ENCODE measurements around the gene LTF.

Gene LTF

DNA sequence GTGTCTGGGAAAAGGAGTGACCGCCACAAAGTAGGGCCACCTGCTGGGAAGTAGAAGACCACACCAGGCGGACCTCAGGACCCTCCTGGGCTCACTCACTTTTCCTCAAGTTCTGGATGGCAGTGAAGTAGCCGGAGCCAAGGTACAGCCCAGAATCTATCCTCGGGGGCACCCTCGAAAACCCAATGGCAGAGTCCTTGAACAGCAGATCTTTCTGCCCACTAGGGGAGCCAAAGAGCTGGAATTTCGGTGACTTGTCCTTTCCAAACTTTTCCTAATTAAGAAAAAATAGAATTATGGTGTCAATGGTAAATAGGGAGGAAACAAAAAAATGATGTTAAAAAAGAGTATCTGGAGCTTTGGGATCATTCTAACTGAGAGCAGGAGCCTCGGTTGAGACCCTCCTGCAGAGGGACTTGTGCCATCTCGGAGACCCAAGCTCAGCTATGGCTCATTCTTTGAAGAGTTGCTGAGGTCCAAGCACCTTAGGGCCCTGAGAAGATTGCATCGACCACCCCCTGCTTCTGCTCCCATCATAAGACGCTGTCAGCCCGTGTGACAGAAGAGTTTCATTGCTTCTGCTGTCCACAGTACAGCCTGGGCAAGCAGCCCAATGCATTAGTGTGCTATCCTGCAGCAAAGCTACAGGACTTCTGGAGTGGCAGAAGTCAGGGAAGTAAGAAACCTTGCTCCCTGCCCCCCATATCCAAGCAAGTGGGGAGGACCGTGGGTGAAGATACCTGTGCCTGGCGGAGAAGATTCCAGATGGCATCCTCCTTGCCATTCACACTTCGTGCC is 14.8 kb downstream of the LTF start:
- Histone ChIP-seq H3K27me3 (ENCODE audit: insufficient read depth, poor library complexity, severe bottlenecking) (no peaks in the 10 kb centered on the region), H3K27ac (replicated peaks) (no peak overlapping the region), H3K4me3 (replicated peaks; ENCODE audit: insufficient read depth, low read length) (no peak overlapping the region)
- TF ChIP-seq REST (IDR thresholded peaks at IDR 0.05; ENCODE audit: insufficient replicate concordance, low read depth) (no peak), SPI1 (IDR thresholded peaks at IDR 0.05; ENCODE audit: borderline replicate concordance, low read depth) (no peak), GABPA (IDR thresholded peaks at IDR 0.05; ENCODE audit: low read depth) (no peak), POLR2AphosphoS5 (IDR thresholded peaks at IDR 0.05; ENCODE audit: low read depth) (no peak), CTCF (IDR thresholded peaks at IDR 0.05; ENCODE audit: insufficient read depth, low read length) (peak; percentile 30)
- no peak for DNase-seq (ENCODE audit: low read depth in 1 of 2, low spot score in 1 of 2)

GRCh38 chr3:46448721-46449120 is 16.0 kb downstream of the LTF start:
- DNase-seq (ENCODE audit: low read depth in 1 of 2, low spot score in 1 of 2): no peak
- Histone ChIP-seq H3K27ac (replicated peaks) (no peak overlapping the region), H3K27me3 (ENCODE audit: insufficient read depth, poor library complexity, severe bottlenecking) (no peaks in the 10 kb centered on the region), H3K4me3 (replicated peaks; ENCODE audit: insufficient read depth, low read length) (no peak overlapping the region)
- TF ChIP-seq CTCF (IDR thresholded peaks at IDR 0.05; ENCODE audit: insufficient read depth, low read length) (no peak), REST (IDR thresholded peaks at IDR 0.05; ENCODE audit: insufficient replicate concordance, low read depth) (no peak), SPI1 (IDR thresholded peaks at IDR 0.05; ENCODE audit: borderline replicate concordance, low read depth) (no peak), GABPA (IDR thresholded peaks at IDR 0.05; ENCODE audit: low read depth) (no peak), POLR2AphosphoS5 (IDR thresholded peaks at IDR 0.05; ENCODE audit: low read depth) (no peak)

DNA sequence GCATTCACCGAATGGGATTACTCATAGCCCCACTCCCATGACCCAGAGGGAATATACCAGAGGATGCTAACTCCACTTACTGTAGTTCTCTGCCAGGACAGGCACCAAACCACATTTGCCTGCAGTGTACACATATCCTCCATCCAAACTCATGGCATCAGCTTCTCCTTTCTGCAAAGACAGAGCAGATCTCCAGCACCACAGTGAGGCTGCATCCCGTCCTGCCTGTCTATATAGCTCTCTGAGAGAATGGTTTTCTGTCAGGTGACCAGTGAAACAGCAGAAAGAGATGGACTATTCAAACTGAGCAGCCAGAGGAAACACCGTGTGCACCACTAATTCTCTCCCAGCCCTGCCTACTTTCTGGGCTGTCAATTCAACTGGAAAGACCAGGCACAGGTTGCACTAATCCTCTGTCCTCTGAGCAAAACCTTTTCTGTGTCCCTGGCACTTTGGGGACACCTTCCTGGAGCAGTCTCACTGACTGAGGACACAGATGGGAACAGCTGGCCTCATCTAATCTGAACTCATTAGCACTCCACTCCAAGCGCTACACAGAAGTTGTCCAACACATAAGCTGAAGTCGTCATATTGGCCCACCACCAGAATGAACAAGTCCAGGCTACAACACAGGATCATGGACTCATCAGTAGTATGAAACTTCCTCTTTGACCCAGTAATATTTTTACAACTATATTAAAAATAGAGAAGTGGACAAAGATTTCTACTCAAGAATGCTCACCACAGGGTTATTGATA is 17.3 kb downstream of the LTF start:
- no peaks in the 10 kb centered on the region for H3K27me3 ChIP-seq (ENCODE audit: insufficient read depth, poor library complexity, severe bottlenecking)
- no peak overlapping the region for H3K4me3 ChIP-seq (replicated peaks; ENCODE audit: insufficient read depth, low read length)
- TF ChIP-seq SPI1 (IDR thresholded peaks at IDR 0.05; ENCODE audit: borderline replicate concordance, low read depth): peak; percentile 31; the same call in 1 of the 2 replicates
- TF ChIP-seq GABPA (IDR thresholded peaks at IDR 0.05; ENCODE audit: low read depth): no peak
- no peak overlapping the region for H3K27ac ChIP-seq (replicated peaks)
- peak in 1 of 2 experiments; percentile 39 for DNase-seq (ENCODE audit: low read depth in 1 of 2, low spot score in 1 of 2)

Measured in HL-60 (cell line).